HG03520 (cell line): Measurements from ENCODE around the gene SLC24A5.
A peak's percentile ranks its signal among the peaks of the same experiment; 100 is the strongest.

Experiments
- ATAC-seq: cut with Tn5 transposase; IDR thresholded peaks from one replicate; pipeline ENCODE4 v1.9.1; 2021; ENCODE audit warnings: mild to moderate bottlenecking, moderate library complexity; ENCODE audit not compliant: unreplicated experiment

Gene SLC24A5

DNA sequence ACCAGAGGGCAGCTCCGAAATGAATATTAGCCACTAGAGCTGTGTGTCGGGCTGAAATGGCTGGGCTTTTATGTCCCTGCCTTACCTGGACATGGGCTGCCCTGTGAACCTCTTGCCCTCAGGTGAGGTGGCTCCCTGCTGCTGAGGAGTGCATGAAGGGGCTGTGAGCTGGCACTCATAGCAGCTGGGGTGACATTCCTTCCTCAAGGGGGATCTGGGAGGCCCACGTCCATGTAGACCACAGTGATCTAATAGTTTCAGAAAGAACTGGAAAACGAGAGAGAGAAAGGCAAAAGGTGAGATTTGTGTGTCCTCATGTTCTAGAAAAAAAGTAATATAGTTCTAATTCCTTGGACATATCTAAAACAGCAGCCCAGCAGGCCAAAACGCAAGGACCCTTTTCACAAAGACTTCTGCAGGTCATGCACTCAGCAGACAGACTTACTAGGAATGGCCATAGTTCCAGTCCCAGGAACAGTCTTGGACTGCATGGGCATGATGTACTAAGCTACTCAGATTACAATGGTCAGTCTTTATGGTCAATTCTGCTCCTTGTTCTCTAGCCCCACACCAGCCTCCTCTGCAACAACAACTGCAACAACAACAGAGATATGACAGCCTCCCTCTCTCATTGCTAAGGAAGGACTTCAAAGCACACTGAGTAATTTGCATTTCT, 10.8 kb upstream of the SLC24A5 start:
- ATAC-seq = no peak

DNA sequence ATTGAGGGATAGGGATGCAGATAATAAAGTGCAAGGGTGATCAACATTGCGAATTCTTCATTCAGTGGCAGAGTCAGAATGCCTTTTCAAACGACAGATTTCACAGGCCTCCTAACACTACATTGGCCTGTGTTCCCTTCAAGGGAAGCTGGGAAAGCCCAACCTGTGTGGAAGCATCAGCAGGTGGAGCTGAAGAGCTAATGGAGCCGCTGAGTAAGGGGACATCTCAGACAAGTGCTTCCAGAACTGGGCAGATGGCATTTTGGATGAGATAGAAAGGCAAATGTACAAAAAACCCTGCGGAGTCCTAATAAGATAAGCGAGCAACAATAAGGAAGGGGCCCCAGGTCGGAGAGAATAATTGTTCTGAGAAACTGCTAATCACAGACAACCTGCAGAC, 8.5 kb upstream of the SLC24A5 start:
- ATAC-seq = no peak

DNA sequence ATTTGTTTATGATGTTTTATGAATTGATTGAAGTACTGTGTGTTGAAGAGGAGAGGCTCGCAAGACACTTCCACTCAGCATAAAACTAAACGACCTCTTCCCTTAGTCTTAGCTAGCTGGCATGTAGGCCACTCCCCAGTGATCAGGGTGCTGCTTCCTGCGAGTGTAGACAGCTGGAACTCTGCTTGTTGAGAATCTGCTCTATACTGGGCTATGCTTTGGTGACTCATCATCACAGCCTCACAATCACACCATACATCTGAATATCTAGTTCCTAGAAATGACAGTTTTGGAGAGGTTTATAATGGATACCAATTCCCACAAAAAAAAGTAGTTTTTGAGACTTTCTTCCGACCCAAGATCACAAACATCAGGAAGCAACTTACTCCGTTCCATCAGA, 1.5 kb upstream of the SLC24A5 start:
- no peak for ATAC-seq

DNA sequence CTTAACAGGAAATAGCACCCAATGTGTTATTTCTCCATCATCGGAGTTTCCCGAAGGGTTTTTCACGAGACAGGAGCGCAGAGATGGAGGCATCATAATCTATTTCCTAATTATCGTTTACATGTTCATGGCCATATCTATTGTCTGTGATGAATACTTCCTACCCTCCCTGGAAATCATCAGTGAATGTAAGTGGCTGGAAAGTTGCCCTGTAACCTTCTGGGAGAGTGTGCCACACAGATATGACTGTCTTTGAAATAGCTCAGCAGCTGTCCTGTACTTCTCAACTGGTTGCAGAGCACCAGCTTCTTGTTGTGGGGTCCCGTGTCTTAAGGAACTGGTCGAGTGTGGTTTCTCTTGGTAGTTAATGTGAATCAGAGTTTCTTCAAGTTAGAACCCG, 1.1 kb downstream of the SLC24A5 start:
- ATAC-seq = no peak

DNA sequence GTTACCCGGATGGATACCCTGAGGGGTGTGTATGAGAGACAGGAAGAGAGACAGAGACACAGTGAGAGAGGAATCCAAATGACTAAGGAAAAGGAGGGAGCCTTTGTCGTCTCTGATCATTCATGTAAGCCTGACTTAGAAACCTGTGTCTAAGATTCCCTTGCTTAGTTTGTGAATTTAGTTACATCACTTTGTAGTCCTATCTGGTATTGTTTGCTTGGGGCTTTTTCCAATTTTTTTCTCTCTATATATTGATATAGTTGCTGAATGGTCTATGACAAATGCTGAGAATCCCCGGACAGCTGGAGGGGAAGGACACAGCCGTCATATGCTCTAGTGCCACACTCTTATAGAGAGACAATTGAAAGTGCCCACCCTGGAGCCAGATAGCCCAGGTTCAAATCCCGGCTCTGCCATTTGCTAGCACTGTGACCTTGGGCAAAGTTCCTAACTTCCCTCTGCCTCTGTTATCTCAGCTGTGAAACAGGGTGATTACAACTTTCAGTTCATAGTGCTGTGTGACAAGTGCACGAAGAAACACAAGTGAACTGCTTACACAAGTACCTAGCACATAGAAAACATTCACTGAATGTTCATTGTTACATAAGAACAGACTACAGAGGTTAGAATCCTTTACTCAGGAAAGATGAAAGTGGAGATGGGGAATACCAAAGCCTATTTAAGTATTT, 6.0 kb downstream of the SLC24A5 start:
- no peak for ATAC-seq

DNA sequence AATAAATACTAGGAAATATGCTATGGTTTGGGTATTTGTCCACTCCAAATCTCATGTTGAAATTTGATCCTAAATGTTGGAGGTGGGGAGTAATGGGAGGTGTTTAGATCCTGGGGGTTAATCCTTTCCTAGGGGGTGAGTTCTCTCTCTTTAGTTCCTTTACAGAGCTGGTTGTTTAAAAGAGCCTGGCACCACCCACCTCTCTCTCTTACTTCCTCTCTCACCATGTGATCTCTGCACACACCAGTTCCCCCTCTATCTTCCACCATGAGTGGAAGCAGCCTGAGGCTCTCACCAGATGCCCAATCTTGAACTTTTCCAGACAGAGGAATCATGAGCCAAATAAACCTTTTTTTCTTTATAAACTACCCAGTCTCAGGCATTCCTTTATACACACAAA, 10.5 kb downstream of the SLC24A5 start:
- ATAC-seq = no peak

DNA sequence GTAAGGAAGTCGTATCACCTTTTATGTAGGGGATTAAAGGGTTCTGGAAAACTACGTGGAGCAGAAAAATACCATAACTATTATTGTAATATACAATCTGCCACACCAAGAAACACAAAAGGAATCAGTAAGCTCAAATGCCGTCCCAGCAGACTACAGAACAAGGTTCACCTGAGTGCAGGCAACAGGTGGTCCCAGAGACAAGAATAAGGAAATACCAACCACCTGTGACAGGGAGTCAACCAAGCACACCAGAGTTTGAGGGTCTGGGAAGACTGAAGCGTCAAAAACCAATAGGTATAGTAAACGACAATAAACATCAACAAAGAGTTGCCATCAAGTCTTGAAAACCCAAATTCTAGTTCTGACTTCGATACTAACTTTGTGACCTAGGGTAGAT, 12.1 kb downstream of the SLC24A5 start:
- no peak for ATAC-seq

DNA sequence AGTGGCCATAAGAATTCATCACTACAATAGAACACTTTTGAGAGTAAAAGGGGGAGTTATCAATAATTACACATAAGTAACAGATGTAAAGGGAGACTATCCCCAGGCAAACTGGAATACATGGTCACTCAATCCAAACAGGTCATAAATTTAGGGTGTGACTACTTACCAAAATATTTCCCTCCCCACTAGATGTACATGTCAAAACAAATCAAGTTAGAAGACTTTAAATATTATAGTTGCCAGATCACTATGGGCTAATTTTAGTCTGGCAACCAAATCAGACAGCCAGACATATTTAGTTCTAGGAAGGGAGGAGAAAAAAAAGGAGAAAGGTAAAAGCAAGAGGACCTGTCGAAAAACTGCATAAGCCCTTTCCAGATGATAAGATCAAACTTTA, 23.1 kb downstream of the SLC24A5 start:
- no peak for ATAC-seq

DNA sequence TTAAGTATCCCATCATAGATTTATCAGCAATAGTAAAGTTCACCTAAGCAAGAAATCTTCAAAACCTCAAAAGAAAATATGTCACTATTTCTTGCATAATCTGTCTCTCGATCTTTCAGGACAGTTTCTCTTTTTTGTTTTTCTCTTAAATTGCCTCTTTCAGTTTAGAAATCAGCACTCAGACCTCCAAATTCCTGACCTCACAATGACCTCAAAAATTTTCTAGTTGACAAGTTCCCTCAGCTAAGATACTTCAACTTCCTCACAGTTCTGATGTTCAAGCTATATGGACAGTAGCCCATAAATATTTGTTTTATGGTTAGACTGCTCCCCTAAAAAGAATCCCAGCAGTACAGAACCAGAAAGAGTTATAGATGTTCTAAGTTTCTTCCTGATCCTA, 24.1 kb downstream of the SLC24A5 start:
- no peak for ATAC-seq

DNA sequence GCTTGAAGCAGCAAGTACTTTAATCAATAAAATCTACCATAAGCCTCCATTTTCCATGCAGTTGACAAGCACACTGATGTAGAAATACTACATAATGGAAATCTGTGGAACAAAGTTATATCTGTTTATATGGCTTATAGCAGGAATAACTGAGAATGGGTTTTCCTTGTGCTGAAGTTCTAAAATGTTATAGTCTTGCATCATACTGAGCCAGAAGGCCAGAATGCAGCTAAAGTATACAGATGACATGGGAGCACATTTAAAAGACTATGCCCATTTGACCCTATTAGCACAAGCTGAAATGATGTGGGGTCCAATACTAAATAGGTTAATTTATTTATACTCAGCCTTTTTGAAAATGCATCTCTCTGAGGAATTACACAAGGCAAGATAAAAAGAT, 25.1 kb downstream of the SLC24A5 start:
- no peak for ATAC-seq

DNA sequence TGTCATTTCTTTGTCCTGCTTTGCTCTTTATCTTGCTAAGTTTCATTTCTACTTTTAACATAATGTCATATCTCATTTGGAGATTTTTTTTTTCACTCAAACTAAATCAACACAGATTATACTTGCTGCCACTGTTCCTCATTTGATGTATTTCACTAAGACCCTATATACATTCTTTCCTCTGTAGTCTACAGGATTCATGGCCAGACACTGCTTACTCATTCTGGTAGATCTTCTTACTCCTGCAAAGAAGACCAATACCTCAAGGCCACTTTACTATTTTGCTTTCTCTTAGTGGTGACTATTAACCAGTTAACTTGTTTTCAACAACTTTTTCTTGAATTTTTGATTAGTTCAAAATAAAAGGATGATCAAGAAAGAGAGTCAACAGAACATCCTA, 26.6 kb downstream of the SLC24A5 start:
- ATAC-seq = no peak

DNA sequence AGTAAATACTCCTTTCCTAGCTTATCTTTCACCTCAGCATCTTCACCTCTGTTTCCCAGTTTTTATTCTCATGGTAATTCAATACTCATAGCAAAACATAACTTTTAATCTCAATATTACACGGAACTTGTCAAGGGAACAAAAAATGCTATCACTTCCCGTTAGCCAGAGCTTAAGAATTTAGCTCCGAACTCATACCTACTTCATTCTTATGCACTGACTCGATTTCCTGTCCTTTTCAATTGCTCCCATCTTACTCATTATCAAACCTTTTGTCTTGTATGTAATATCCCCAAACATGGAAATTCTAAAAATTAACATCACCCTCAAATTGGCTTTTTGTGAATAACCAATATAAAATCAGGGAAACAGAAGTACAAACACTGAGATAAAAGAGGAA, 29.1 kb downstream of the SLC24A5 start:
- ATAC-seq = no peak

DNA sequence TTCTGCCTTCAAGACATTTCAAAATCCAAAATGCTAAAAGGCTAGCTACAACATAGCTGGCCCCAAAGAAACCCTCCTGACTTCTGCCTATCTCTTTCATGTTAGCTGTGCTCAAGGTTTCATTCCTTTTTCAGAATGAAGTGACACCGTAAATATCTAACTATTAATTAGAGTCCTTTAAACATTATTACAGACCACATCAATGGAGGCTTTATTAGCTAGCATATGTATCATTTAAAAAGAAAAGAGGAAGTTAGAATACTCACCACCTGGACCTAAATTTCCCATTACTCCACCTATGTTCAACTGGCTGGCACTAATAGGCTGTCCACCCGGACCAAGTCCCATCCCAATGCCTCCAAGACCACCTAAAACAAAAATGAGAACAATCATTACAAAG, 32.7 kb downstream of the SLC24A5 start:
- ATAC-seq = no peak

DNA sequence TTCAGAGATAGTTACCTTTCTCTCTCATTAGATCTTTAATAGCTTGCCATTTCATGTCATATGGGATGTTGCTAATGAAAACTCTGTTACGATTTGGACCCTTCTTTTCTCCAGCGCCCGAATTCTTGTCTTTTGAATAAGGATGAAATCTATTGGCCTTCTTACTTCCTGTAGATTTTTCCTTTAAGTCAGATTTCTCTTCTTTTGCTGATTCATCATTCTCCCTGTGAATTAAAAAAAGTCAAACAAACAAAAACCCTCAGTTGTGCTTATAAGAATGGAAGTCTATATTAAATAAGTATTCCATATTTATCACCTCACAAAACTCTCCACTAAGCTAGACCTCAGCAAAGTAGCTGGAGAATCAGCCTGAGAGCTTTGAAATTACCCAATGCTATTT, 47.8 kb downstream of the SLC24A5 start:
- no peak for ATAC-seq

DNA sequence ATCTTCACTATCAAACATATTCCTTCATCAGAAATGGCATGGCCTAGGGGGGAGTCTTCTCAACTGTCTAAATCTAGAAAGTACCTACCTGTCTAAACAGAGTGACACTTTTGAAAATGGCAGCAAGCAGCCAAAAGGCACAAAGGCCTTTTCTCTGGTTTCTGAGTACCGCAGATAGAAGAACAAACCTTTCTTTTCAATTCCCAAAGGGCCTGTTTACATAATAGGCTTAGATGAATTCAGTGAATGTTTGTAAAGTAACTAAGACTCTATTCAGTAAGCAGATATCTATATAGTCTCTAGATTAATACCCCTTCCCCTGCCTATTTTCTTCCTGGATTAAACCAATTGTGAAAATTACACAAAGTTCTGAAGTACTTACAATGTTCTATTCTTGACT, 50.2 kb downstream of the SLC24A5 start:
- ATAC-seq = no peak

DNA sequence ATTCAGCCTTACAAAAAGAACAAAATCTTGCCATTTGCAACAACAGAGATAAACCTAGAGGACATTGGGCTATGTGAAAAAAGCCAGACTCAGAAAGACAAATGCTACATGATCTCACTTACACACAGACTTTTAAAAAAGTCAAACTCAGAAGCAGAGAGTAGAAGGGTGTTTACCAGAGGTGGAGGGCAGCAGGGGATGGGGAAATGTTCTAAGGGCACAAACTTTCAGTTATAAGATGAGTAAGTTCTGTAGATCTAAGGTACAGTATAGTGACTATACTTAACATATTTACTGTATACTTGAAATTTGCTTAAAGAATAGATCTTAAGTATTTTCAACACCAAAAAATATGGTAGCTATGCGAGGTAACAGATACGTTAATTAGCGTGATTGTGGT, 54.3 kb downstream of the SLC24A5 start:
- ATAC-seq = no peak

DNA sequence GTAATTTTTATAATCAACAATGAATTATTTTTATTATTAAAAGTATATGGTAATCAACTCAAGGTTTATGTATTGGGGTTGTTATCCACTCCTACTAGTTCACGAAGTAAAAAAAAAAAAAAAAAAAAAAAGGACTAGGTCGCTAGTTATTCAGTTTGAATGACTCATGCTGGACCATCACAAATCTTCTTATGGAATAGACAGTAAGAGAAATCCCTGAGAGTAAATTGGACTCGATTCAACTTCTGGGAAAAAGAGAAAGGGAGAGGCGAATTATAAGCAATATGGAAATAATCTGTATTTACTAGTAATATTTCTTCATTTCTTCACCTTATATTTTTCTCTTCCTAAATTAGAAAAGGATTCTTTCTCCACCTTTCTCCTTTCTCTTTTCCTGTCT, 55.3 kb downstream of the SLC24A5 start:
- no peak for ATAC-seq

DNA sequence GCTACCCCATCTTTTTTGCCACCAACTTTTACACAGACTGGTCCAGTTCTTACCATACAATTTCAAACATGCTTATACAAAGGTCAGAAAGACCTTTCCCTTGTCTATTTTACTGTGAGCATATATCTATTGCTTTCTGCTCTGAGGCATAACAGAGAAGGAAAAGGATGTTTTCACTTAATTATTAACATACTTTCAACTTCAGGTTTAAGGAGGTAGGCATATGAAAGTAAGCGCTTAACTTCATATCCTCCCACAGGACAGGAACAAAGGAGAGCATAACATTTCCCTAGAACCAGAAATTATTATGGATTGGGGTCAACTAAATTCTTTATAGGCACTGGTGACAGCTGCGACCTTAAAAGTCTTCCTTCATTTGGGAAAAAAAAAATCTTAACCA, 56.2 kb downstream of the SLC24A5 start:
- ATAC-seq = no peak

DNA sequence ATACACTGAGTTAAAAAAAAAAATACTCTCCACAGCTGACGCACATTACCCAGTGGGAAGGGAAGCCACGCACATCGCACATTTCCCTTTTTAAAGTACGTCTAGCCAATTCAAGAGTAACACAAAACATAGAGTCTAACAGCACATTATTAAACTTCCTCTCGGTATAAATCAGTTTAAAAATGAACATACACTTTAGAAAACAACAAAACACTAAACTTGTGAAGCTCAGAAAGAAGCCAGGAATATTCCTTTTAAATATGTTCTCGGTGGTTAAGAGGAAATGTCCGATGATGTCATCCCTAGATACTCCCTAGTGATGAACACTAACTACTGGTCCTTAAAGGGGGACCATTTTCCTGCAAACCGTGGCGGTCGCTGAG, 56.6 kb downstream of the SLC24A5 start:
- ATAC-seq = peak; percentile 63

DNA sequence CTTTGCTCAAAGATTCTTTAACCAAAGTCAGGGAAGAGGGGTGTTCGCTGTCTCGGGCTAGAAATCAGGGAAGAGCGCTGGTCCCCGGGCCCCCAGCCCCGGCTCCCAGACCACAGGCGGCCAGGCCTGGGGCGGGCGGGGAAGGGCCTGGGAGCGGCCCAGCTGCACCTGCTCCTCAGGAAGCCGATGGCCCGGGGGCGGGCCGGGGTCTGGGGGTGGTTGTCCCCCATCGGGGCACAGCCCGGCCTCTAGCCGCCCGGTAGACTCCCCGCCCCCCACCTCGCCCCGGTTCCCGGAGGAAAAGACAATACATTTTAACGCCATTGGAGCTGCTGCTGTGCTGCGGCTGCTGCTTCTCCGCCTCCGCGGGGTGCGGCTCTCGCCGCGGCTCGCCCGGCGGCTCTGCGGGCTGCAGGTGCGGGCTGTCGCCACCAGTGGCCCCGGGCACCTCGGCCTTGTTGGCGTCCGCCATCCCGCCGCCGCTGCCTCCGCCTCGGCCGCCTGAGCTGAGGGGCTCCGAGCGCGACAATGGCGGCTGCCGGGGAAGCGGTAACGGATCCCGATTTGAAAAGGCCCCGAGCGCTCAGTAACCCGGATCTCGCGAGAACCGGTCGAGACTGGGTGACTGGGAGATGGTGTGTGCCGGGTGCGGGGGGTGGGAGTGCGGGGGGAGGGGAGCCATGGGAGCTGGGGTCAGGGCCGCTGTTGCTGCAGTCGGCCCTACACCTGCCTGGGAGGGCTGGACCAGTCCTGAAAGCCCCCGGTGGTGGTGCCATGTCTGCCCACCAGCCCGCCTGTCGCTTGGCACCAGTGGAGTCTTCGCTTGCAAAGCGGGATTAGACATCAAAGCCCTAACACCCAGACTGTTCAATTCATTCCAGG, 57.2 kb downstream of the SLC24A5 start, which contains the start of gene MYEF2:
Gene MYEF2 (minus strand): TSS at position 530 of the 882 bp plus-strand sequence. CDS start 58 bp downstream, at position 472.
- ATAC-seq = peak; percentile 74

DNA sequence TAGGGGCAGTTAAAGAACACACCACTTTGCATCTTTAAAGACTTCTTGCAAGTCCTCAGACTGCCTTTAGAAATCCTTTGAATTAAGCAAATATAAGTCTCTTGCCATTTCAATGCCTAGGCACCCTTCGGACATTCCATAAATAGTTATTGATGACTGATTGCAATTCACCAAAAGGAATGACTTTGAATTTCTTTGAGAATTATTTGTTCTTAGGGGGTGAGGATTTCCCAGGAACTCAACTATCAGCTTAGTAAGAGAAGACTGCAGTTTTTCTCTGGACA, 57.8 kb downstream of the SLC24A5 start:
- ATAC-seq = no peak

DNA sequence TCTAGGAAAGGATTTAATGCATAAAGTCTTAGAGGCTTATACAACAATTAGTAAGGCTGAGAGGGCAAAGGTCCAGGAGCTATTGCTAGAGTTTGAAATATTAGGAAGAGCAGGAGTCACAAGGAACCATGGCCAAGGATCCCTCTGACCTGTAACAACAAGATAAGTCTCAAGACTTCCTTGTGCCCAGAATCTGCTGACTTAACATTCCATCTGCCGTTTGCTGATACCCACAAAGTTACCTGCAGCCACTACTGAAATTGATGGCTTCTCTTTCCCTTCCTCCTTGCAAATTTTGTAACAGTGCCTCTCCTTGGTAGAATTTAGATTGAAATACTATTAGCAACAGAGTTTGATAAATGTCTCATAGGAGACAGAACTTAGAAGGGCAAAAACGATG, 62.0 kb downstream of the SLC24A5 start:
- no peak for ATAC-seq
